Left lung (tissue), 10 donors: ENCODE results near the gene ALDH3A2. TPM values are rescaled to one million over a fixed set of nuclear protein-coding genes. Genes with fewer than 3 reads are reported as not detected.
A peak's percentile ranks its signal among the peaks of the same experiment; 100 is the strongest.

Experiments used
- ATAC-seq: fragments of 200-7000 bp; cut with Tn5 transposase; one replicate; pipeline ENCODE4 v1.9.1; 2020; ENCODE audit warnings: moderate library complexity
- DNase-seq, 4 donors: peaks; one replicate each; pipeline ENCODE4 v3.0.0-alpha.2; 2013 to 2020
- H3K27ac ChIP-seq, 2 donors: fragments of 200-600 bp; sonication (generic) in 1 of 2; one replicate each; pipeline versions ENCODE4 v1.5.0 to v1.8.0; 2020 to 2021
- H3K27me3 ChIP-seq, 2 donors: fragments of 200-600 bp; sonication (generic) in 1 of 2; one replicate each; pipeline versions ENCODE4 v1.5.0 to v1.8.0; 2020 to 2021
- H3K36me3 ChIP-seq, 2 donors: fragments of 200-600 bp; sonication (generic) in 1 of 2; one replicate each; pipeline versions ENCODE4 v1.5.0 to v1.8.0; 2020 to 2021
- H3K4me1 ChIP-seq, 2 donors: fragments of 200-600 bp; one replicate each; pipeline ENCODE4 v1.8.0; 2021
- H3K4me3 ChIP-seq, 2 donors: fragments of 200-600 bp; sonication (generic) in 1 of 2; one replicate each; pipeline versions ENCODE4 v1.5.0 to v1.8.0; 2020 to 2021; ENCODE audit warnings: mild to moderate bottlenecking in 1 of 2
- H3K9me3 ChIP-seq, 2 donors: fragments of 200-600 bp; sonication (generic) in 1 of 2; one replicate each; pipeline versions ENCODE4 v1.5.0 to v1.8.0; 2020 to 2021
- CTCF ChIP-seq, 2 donors: fragments of 200-600 bp; sonication (generic) in 1 of 2; IDR thresholded peaks; one replicate each; pipeline versions ENCODE4 v1.5.0 to v1.8.0; 2021; ENCODE audit warnings: antibody characterized with exemption in 2 of 2
- intact Hi-C, 2 donors: fragments of 100-400 bp; cut with DNase I; formaldehyde crosslinking; loops; one replicate each; pipeline versions ENCODE4 v1.11.2 to v1.14.2; 2022
- polyA plus RNA-seq, 6 donors: library from polyadenylated mRNA; unstranded; fragments of 120-200 nt; gene quantifications; one replicate each; pipeline ENCODE4 v1.2.1, GENCODE V29; 2013; ENCODE audit not compliant: insufficient read length in 6 of 6
- total RNA-seq, 2 donors: library from RNA; stranded (reverse); fragmentation: NEBNext Ultra II Directional; extraction: Animal tissue kit (Norgen Biotek cat#: 25700); gene quantifications; one replicate each; pipeline ENCODE4 v1.2.1, GENCODE V29; 2021
- donor health status: DM: no; HTN: yes; CAD: no.
- donor health status: DM: no; HTN: no; CAD: no.

The ALDH3A2 gene
- total and polyA plus RNA-seq, 8 donors: 57.6 to 208 (median 70.1) TPM

DNA sequence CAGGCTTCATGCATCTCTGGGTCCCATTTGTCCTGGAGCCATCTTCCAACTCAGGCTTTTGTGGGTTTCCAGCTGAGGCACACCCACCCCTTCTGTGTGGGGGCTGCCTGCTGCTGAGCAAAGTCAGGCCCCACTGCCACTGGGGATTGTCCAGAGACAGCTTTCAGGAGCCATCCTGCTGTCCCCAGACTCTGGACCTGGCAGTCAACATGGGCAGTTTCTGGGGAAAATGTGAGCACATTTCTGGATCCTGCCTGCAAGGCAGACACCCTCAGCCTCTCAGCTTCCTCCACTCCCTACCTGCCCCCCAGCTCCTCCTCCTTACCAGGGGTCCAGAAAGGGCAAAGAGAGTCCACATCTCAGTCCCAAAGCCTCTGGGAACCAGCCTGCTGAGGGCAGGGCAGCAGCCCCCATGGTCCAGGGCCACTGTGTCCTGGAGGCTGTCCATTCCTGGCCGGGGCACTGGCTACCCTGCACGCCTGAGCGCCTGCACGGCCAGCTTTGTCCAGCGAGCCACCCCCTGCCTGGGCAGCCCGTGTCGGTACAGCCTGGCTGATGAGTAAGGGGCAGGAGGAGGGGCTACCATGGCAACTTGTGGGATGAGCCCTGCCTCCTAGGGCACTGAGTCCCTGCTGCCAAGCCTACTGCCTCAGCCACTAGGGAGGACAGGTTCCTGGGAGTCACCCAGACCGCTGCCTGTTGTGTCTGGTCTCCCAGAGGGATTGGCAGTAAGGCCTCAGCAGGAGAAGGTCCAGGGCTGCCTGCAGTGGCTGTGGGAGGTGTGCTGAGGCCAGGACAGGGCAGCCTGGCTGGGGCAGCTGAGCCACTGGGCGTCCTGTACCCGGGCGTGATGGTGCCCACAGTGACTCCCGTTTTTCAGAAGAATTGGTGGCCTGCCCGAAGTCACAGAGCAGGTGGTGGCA, 67.8 kb downstream of the ALDH3A2 start, which contains the start of gene SLC47A2:
Gene SLC47A2 (minus strand): TSS at position 477 of the 923 bp plus-strand sequence. CDS start 29 bp downstream, at position 448.
- no peak within 1 kb of the TSS for H3K27ac ChIP-seq
- H3K27me3 ChIP-seq: no peaks in the 10 kb centered on the region
- ATAC-seq (no peak), DNase-seq (peak in 1 of 4 donors; percentile 67)
- H3K36me3 ChIP-seq: no peaks in the 10 kb centered on the region
- H3K9me3 ChIP-seq: no peaks in the 10 kb centered on the region
- intact Hi-C loops: no loop called here
- H3K4me1 ChIP-seq: peaks cover 3 to 5% of the 10 kb centered on the region in 2 donors
- H3K4me3 ChIP-seq: no peak within 1 kb of the TSS
- no peak for TF ChIP-seq CTCF (IDR thresholded peaks at IDR 0.05)

GRCh38 chr17:19717031-19717360, 68.4 kb downstream of the ALDH3A2 start:
- Histone ChIP-seq H3K9me3 (no peaks in the 10 kb centered on the region), H3K4me1 (peaks cover 3 to 5% of the 10 kb centered on the region in 2 donors), H3K27ac (no peak overlapping the region), H3K36me3 (no peaks in the 10 kb centered on the region), H3K27me3 (no peaks in the 10 kb centered on the region), H3K4me3 (no peak overlapping the region)
- no peak for ATAC-seq
- no peak for DNase-seq
- intact Hi-C loops: no loop called here
- no peak for TF ChIP-seq CTCF (IDR thresholded peaks at IDR 0.05)

DNA sequence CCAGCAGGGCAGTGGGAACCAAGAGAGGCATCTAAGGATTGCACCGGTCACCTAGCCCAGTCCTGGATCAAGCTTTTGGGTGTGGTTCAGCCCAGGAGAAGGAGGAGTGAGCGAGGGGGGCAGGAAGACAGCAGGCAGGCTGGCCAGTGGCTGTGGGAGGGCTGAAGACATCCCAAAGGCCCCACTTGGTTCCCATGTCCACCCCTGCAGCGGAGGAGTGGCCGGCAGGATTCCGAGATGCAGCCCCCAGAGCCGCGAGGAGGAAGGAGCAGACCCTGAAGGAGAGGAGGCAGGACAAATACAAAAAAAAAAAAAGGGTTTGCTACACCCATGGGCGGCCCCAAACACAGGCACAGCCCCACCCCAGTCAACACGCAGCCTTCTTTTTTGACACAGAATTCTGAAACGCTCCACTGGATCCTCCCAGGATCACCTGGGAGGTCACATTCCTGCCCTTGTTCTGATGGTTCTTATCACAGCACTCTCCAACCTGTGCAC, 68.9 kb downstream of the ALDH3A2 start:
- no peak for ATAC-seq
- peaks cover 3 to 5% of the 10 kb centered on the region in 2 donors for H3K4me1 ChIP-seq

DNA sequence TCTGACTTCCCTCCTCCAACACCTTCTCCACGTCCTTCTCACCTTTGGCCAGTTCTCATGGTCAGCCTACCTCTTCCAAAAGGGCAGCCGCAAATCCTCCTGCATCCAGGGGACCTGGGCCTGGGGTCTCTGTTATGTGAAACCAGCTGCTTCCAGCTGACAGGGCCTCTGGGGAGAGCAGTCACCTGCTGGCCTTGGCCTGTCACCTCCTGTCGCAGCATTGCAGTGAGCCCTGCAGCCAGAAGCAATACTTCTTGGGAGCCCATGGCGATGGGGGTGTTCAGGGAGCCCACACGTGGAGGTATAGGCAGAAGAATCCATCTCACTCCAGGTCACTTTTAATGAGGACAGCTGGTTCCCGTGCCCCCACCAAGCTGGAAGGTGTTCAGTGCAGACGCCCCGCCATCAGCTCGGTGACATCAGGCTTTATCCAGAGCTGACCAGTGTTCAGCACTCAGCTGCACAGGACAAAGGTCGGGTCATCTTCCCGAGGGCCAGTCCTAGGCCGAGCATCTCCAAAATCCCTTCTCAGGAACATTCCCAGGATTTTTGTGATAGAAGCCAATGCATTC, 69.6 kb downstream of the ALDH3A2 start:
- no peaks in the 10 kb centered on the region for H3K27me3 ChIP-seq
- H3K27ac ChIP-seq: no peak overlapping the region
- ATAC-seq: no peak
- no peaks in the 10 kb centered on the region for H3K36me3 ChIP-seq
- DNase-seq: no peak
- H3K4me3 ChIP-seq: no peak overlapping the region
- intact Hi-C loops: no loop called here
- no peaks in the 10 kb centered on the region for H3K9me3 ChIP-seq
- H3K4me1 ChIP-seq: peaks cover 3 to 5% of the 10 kb centered on the region in 2 donors
- no peak for TF ChIP-seq CTCF (IDR thresholded peaks at IDR 0.05)

More for the DNA sequence above, 68.9 kb downstream of the ALDH3A2 start:
- Histone ChIP-seq H3K9me3 (no peaks in the 10 kb centered on the region), H3K27ac (no peak overlapping the region), H3K27me3 (no peaks in the 10 kb centered on the region), H3K36me3 (no peaks in the 10 kb centered on the region), H3K4me3 (no peak overlapping the region)
- DNase-seq: peak in 1 of 4 donors; percentile 49
- intact Hi-C loops: no loop called here
- no peak for TF ChIP-seq CTCF (IDR thresholded peaks at IDR 0.05)
